Spleen (tissue), 7 donors: ENCODE measurements around the gene RNF121.

Source experiments
- CTCF ChIP-seq, 11 experiments: fragments of 200-600 bp in 7 of 11; fragments of 450-650 bp in 4 of 11; sonication (generic) in 4 of 11; IDR thresholded peaks in 8 of 11; conservative IDR thresholded peaks in 3 of 11; 1 replicate in 7 of 11; 2 replicates in 4 of 11; pipeline versions ENCODE4 v1.4.0 to v1.8.0; 2016 to 2021; ENCODE audit warnings: antibody characterized with exemption in 11 of 11, inconsistent platforms in 4 of 11, mild to moderate bottlenecking in 1 of 11
- POLR2A ChIP-seq, 3 donors: fragments of 450-650 bp; IDR thresholded peaks; one replicate each; pipeline ENCODE4 v1.5.1; 2017; ENCODE audit warnings: antibody characterized with exemption in 3 of 3, mild to moderate bottlenecking in 1 of 3
- POLR2AphosphoS5 ChIP-seq, 3 donors: sonication (generic); formaldehyde crosslinking; IDR thresholded peaks; one replicate each; pipeline ENCODE4 v1.5.1; 2017; ENCODE audit warnings: antibody characterized with exemption in 3 of 3
- donor health status: DM: no; HTN: no; CAD: no; lungs with moderate emphysema.
- donor health status: DM: no; HTN: no; CAD: no.
- donor health status: DM: no; HTN: no; CAD: no.

DNA sequence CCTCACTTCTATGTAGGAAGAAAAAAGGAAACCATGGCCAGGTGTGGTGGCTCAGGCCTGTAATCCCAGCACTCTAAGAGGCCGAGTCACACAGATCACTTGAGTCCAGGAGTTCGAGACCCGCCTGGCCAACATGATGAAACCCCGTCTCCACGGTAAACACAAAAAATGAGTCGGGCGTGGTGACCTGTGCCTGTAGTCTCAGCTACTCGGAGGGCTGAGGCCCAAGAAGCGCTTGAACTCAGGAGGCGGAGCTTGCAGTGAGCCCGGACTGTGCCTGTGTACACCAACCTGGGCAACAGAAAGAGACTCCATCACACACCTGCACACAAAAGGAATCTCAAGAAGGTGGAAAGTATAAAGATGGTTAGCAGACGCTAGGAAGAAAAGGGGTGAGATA, 32.9 kb upstream of the RNF121 start:
- TF ChIP-seq POLR2A (IDR thresholded peaks at IDR 0.05) (no peak), POLR2AphosphoS5 (IDR thresholded peaks at IDR 0.05) (no peak), CTCF (IDR thresholded peaks at IDR 0.05 in 8 of 11, conservative IDR thresholded peaks at IDR 0.05 in 3 of 11) (no peak)
